Glomerular visceral epithelial cell (primary cell): ENCODE measurements around the gene RNF141.

Experiments used
- DNase-seq: peaks from one replicate; pipeline ENCODE4 v3.0.0-alpha.2; 2016; ENCODE audit errors: extremely low spot score

The RNF141 gene

GRCh38 chr11:10522921-10523320, 18.1 kb downstream of the RNF141 start:
- DNase-seq: no peak

GRCh38 chr11:10522276-10522675, 18.7 kb downstream of the RNF141 start:
- no peak for DNase-seq

- no peak for DNase-seq
These were observed 20.4 kb downstream of the RNF141 start for GRCh38 chr11:10520562-10520961.

GRCh38 chr11:10519630-10520029, 21.4 kb downstream of the RNF141 start:
- no peak for DNase-seq

- no peak for DNase-seq
These were observed 22.1 kb downstream of the RNF141 start for GRCh38 chr11:10518891-10519290.

- DNase-seq: no peak
These were observed 22.9 kb downstream of the RNF141 start for GRCh38 chr11:10518123-10518522.

GRCh38 chr11:10515418-10515817, 25.6 kb downstream of the RNF141 start:
- DNase-seq: no peak

GRCh38 chr11:10514709-10515108, 26.3 kb downstream of the RNF141 start:
- DNase-seq: peak; percentile 17

- no peak for DNase-seq
These were observed 26.8 kb downstream of the RNF141 start for GRCh38 chr11:10514202-10514601.

GRCh38 chr11:10511181-10511621, 29.8 kb downstream of the RNF141 start:
- DNase-seq: no peak

- peak; percentile 15 for DNase-seq
These were observed 35.0 kb downstream of the RNF141 start for GRCh38 chr11:10506008-10506370.

- DNase-seq: no peak
These were observed 35.5 kb downstream of the RNF141 start for GRCh38 chr11:10505278-10506007.

GRCh38 chr11:10504490-10504889, 36.5 kb downstream of the RNF141 start:
- DNase-seq: no peak

- DNase-seq: no peak
These were observed 37.1 kb downstream of the RNF141 start for GRCh38 chr11:10503777-10504480.

- no peak for DNase-seq
These were observed 37.8 kb downstream of the RNF141 start for GRCh38 chr11:10503221-10503620.

- DNase-seq: no peak
These were observed 38.2 kb downstream of the RNF141 start for GRCh38 chr11:10502770-10503169.

GRCh38 chr11:10502065-10502680, 38.8 kb downstream of the RNF141 start:
- no peak for DNase-seq

- DNase-seq: no peak
These were observed 40.0 kb downstream of the RNF141 start for GRCh38 chr11:10500757-10501684.

GRCh38 chr11:10499874-10500601, 40.9 kb downstream of the RNF141 start:
- no peak for DNase-seq

- DNase-seq: no peak
These were observed 41.5 kb downstream of the RNF141 start for GRCh38 chr11:10499452-10499851.
